NCI-H1694 (cell line): Measurements from ENCODE around the gene RGS6.

Experiments used
- DNase-seq: peaks from one replicate; lab custom pipeline; 2025; lab: John Stamatoyannopoulos, UW

RGS6 gene

DNA sequence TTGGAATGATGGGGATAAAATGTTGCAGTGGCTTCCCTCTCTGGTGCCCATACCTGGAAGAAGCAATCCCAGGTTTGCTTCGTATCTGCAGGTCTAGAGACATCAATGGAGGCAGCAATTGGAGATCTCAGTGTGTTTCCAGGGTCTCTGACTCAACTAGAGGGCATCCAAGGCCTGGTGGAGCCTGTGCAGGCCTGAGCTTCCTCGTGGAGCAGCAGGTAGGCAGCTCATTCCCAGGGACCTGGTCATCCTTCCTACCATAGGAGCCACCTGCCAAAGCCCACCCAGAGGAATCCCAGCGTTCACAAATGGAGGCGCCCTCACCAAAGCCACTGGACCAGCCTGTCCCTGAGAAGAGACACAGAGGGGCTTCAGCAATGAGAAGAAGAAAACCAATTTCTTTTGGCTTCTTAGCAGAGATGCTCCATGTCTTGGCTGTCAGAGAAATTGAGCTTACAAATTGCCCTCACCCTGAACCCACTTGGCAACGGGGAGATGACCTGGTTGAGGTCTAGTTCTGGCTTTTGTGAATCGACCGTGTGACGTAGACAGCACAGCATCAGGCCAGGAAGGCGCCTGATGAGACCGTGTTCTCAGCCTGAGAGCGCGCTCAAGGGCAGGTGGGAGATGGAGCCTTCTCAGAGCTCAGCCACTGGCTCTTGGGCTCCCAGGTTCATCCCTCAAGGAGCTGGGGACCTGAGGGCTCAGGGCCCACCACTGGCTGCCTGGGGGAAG is 678.0 kb downstream of the RGS6 start:
- DNase-seq = no peak

DNA sequence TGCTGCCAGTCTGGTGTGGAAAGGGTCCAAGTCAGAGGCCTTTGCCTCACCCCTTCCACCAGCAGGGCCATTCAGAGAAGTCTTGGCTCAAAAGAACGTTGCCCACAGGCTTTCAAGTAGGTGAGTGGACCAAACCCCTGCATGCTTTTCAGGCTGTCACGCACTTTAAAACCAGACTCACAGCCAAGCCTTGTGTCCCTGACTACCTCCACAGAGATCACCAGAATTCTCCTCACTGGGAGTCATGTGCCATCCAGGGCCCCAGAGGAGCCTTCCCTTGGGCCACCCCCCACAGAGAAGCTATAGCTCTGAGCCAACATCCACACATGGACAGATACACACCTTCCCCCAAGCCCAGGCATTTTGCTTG is 678.6 kb downstream of the RGS6 start:
- DNase-seq = no peak

DNA sequence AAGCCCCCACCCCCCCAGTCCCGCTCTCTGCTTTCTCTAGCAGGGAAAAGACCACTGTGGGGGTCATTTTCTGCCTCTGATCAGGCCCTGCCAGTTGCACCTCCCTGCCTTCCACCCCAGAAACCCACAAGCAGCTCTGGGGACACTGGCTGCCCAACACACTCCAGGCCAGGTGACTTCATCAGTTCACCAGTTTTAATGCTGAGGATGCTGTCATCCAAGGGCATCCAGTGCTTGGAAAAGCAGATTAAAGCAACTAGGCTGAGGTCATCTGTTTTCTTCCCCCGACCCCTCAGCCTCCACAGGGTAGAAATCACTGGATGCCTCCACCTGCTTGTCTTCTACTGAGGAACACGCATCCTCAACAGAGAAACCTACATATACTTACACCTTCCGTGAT is 679.3 kb downstream of the RGS6 start:
- no peak for DNase-seq

DNA sequence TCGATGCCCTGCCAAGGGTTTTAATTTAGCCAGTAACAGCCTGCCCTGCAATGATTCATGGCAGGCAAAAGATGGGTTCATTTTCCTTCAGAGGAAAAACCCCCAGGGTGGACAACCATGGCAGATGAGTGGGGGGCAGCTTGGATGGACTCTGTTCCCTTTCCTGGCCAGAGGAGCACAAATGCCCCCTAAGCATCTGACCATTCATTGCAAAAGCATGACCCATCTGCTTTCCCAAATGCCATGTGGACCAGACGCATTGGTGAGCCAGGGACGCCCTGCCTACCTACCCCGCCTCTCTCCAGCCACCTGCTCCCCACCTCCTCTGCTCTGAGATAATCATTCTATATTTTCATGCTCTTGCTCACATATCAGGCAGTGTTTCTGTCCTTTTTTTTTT is 679.8 kb downstream of the RGS6 start:
- no peak for DNase-seq

DNA sequence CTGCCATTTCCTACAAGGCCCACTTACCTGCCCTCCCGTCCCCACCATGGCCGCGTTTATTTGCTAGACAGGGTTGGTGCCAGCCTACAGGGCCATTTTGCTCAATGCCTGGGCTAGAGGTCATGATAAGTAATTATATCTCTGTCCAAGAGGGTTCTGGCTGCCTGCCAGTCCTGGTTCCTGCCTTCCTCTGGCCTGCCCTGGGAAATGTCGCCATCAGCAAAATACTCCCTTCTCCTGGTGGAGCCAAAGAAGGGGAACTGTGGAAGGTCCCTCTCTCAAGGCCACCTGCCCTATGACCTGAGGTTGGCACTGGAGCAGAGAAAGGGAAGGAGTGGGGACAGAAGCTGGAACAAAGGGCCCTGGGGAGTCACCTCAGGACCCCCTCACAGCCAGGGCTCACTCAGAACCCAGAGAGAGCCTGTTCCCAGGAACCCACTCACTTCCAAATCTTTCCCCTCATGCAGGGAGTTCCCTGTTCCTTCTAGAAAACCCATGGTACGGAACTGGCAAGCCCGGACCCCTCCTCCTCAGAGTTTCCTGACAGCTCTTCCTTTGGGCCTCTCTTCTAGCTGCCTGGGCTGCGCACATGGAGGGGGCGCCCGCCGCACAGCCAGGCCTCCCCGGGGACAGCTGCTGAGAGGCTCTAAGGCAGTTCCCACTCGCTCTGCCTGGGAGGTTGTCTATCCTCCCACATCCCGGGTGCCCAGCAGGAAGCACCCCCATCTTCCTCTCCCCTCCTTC is 681.2 kb downstream of the RGS6 start:
- DNase-seq = no peak

DNA sequence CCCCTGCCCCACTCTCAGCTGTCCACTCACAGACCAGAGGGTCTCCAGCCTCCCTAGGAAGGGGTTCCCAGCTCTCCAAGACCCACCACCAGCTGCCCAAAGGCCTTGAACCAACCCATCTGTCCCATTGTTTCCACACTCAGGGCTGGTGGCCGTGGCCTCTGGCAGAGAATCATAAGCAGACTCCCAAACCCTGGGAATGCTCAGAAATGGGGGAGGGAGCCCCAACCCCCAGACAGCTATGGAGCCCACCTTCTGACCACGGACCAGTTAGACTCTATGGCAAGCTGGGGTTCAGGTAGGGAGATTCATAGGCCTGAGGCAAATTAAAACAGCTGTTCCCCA is 681.7 kb downstream of the RGS6 start:
- DNase-seq = no peak

DNA sequence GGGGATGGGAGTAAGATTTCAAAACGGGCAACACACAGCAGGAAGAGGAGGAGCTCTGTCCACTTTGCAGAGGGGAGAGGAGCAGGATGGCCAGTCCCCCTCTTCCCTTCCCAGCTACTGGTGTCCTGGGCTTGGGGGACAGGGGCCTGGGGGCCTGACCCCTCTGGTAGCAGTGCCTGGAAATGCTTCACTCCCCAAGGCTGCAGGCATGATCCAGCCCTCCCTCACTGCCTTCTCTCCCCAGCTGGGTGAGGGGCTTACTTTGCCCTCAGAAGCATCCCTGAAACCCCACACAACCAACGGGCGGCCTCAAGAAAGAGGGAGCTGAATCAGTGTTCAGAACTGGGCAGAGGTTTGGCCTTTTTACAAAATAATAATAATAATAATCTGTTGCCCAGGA is 682.1 kb downstream of the RGS6 start:
- no peak for DNase-seq

DNA sequence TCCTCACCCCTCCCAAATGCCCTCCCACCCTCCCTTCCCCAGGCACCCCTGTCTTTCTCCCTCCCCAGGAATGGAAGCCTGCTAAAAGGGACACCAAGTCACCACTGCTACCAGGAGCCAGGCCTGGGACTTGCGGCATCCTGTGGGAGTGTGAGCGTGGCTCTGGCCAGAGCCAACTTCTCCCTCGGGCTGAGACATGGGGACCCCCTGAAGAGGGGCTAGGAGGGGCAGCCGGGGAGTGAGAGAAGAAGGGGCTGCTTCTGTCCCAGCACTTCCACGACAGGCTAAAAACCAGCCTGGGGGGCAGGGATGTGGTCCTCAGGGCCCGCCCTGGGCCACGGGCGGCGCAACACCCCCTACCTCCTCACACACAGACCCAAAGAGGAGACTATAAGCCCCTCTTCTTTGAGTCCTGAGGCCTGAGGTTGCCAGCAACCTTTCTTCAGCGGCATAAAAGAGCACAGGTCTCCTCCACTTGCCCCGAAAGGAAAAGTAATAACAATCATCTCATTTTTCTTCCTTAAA is 682.7 kb downstream of the RGS6 start:
- no peak for DNase-seq

DNA sequence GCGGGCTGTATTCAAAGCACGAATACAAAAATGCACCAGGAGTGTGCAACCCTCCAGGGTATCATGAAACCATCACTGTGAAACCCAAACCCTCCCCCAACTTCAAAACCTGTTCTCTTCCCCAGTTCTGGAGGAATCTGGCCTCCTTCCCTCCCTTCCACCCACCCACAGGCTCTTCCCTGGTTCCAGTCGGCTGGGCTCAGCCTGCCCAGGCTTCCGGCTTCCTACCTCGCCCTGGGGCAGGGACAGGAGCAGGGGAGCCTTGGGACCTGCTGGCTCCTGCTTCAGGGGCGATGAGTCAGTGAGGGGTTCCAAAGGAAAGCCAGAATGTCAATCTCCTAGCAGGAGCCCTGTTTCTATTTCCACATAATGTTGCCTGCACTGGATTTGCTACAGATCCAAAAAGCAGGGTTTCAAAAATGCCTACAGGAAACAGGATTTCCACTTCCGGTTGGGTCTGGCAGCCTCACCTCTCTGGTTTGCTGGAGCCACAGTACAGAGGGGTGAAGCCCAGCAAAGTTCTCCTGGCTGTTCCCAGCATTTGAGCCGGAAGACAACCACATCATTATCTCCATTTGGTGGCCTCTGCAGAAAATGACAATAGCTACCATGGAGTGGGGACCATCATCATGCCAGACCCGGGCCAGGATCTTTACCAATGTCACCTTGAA is 683.4 kb downstream of the RGS6 start:
- no peak for DNase-seq
